H4 (cell line): Measurements from ENCODE around the gene ABHD17A. TPM values are rescaled to one million over a fixed set of nuclear protein-coding genes. Genes with fewer than 3 reads are reported as not detected.
A peak's percentile ranks its signal among the peaks of the same experiment; 100 is the strongest.

Experiments
- DNase-seq: peaks from one replicate; pipeline ENCODE4 v3.0.0-alpha.2; 2015; ENCODE audit warnings: low spot score
- total RNA-seq: library from RNA; depleted of rRNA; stranded (reverse); fragments of >200 nt; shearing (Covaris generic); gene quantifications from 2 replicates; pipeline ENCODE4 v1.2.3, GENCODE V29; 2014; rRNA removed

The ABHD17A gene
- total RNA-seq: 20.2 and 40.6 TPM in 2 replicates

- peak; percentile 85 for DNase-seq
These were observed at the start of gene ABHD17A for GRCh38 chr19:1885398-1886119. Gene ABHD17A, minus strand, starts transcription at chr19:1885496. Its CDS starts 3,930 bp downstream, at chr19:1881566.

GRCh38 chr19:1933942-1934341 is 48.6 kb upstream of the ABHD17A start:
- DNase-seq: no peak

- no peak for DNase-seq
These were observed 47.9 kb upstream of the ABHD17A start for GRCh38 chr19:1933244-1933643.

GRCh38 chr19:1932395-1932794 is 47.1 kb upstream of the ABHD17A start:
- DNase-seq: no peak

GRCh38 chr19:1931445-1931844 is 46.1 kb upstream of the ABHD17A start:
- DNase-seq: no peak

GRCh38 chr19:1929021-1929742 is 43.9 kb upstream of the ABHD17A start:
- DNase-seq: peak; percentile 41

- no peak for DNase-seq
These were observed 40.2 kb upstream of the ABHD17A start for GRCh38 chr19:1925544-1925943.

- DNase-seq: no peak
These were observed 39.1 kb upstream of the ABHD17A start for GRCh38 chr19:1924320-1924961.

- no peak for DNase-seq
These were observed 38.0 kb upstream of the ABHD17A start for GRCh38 chr19:1923319-1923718.

- no peak for DNase-seq
These were observed 37.5 kb upstream of the ABHD17A start for GRCh38 chr19:1922803-1923202.

- no peak for DNase-seq
These were observed 36.5 kb upstream of the ABHD17A start for GRCh38 chr19:1921825-1922224.

GRCh38 chr19:1921326-1921725 is 36.0 kb upstream of the ABHD17A start:
- no peak for DNase-seq

- no peak for DNase-seq
These were observed 35.3 kb upstream of the ABHD17A start for GRCh38 chr19:1920644-1921043.

GRCh38 chr19:1918975-1919374 is 33.7 kb upstream of the ABHD17A start:
- DNase-seq: no peak

GRCh38 chr19:1917926-1918325 is 32.6 kb upstream of the ABHD17A start:
- DNase-seq: no peak

- no peak for DNase-seq
These were observed 31.9 kb upstream of the ABHD17A start for GRCh38 chr19:1917146-1917545.

- DNase-seq: no peak
These were observed 29.6 kb upstream of the ABHD17A start for GRCh38 chr19:1914826-1915341.

- no peak for DNase-seq
These were observed 28.7 kb upstream of the ABHD17A start for GRCh38 chr19:1913781-1914577.

- no peak for DNase-seq
These were observed 27.6 kb upstream of the ABHD17A start for GRCh38 chr19:1912760-1913505.

- no peak for DNase-seq
These were observed 26.7 kb upstream of the ABHD17A start for GRCh38 chr19:1911995-1912394.

GRCh38 chr19:1911098-1911497 is 25.8 kb upstream of the ABHD17A start:
- no peak for DNase-seq
